Sigmoid colon (tissue), 7 donors: ENCODE results near the gene ZNF521. TPM values are rescaled to one million over a fixed set of nuclear protein-coding genes. Genes with fewer than 3 reads are reported as not detected.
A peak's percentile ranks its signal among the peaks of the same experiment; 100 is the strongest.

Experiments used
- DNase-seq: peaks from one replicate; pipeline ENCODE4 v3.0.0-alpha.2; 2019
- H3K27ac ChIP-seq, 4 donors: fragments of 200-600 bp; sonication (generic); one replicate each; pipeline ENCODE4 v1.5.1; 2016 to 2019; ENCODE audit warnings: mild to moderate bottlenecking in 1 of 4
- H3K27me3 ChIP-seq, 3 donors: fragments of 200-600 bp; sonication (generic); one replicate each; pipeline ENCODE4 v1.5.1; 2019; ENCODE audit warnings: mild to moderate bottlenecking in 1 of 3
- H3K36me3 ChIP-seq, 4 donors: fragments of 200-600 bp; sonication (generic); one replicate each; pipeline ENCODE4 v1.5.1; 2016 to 2019
- H3K4me1 ChIP-seq, 4 donors: fragments of 200-600 bp; sonication (generic); one replicate each; pipeline ENCODE4 v1.5.1; 2017 to 2019
- H3K4me3 ChIP-seq, 4 donors: fragments of 200-600 bp; sonication (generic); one replicate each; pipeline ENCODE4 v1.5.1; 2017 to 2019; ENCODE audit warnings: mild to moderate bottlenecking in 2 of 4, moderate library complexity in 1 of 4
- H3K9me3 ChIP-seq, 4 donors: fragments of 200-600 bp in 3 of 4; sonication (generic) in 3 of 4; one replicate each; pipeline versions ENCODE4 v1.5.1 to v1.6.1; 2013 to 2019
- CTCF ChIP-seq, 4 experiments: fragments of 450-650 bp in 3 of 4; fragments of 200-600 bp in 1 of 4; IDR thresholded peaks; one replicate each; pipeline ENCODE4 v1.5.1; 2016 to 2019; ENCODE audit warnings: antibody characterized with exemption in 4 of 4, mild to moderate bottlenecking in 3 of 4, moderate library complexity in 2 of 4
- EP300 ChIP-seq, 4 donors: sonication (generic); formaldehyde crosslinking; IDR thresholded peaks; one replicate each; pipeline ENCODE4 v1.6.1; 2017; ENCODE audit warnings: antibody characterized with exemption in 4 of 4
- POLR2A ChIP-seq, 2 donors: fragments of 450-650 bp; IDR thresholded peaks; one replicate each; pipeline ENCODE4 v1.6.1; 2016; ENCODE audit warnings: antibody characterized with exemption in 2 of 2, mild to moderate bottlenecking in 2 of 2, moderate library complexity in 2 of 2
- POLR2AphosphoS5 ChIP-seq, 4 donors: sonication (generic); formaldehyde crosslinking; IDR thresholded peaks; one replicate each; pipeline ENCODE4 v1.6.1; 2017; ENCODE audit warnings: antibody characterized with exemption in 4 of 4
- WGBS, 2 donors: extraction: QIAGEN DNeasy Blood & Tissue Kit; methylation state at CpG; one replicate each; pipeline ENCODE4 v1.1.7; 2013; 5-methylcytosine and 5-hydroxymethylcytosine counted together
- intact Hi-C: fragments of 100-400 bp; cut with DNase I; formaldehyde crosslinking; loops from one replicate; pipeline ENCODE4 v1.15.1; 2023
- polyA plus RNA-seq, 3 donors: library from polyadenylated mRNA; stranded (reverse); fragments of 200-250 nt; gene quantifications; one replicate each; pipeline ENCODE4 v1.2.3, GENCODE V29; 2013
- total RNA-seq, 4 donors: library from RNA; depleted of rRNA; stranded (reverse); fragments of >200 nt; gene quantifications; one replicate each; pipeline ENCODE4 v1.1.0, GENCODE V29; 2016
- donor health status: healthy with polysubstance abuse.
- donor health status: Bipolar disorder and iron deficiency.
- donor health status: healthy.

The ZNF521 gene
- total and polyA plus RNA-seq, 7 donors = 0.69 to 40.2 (median 12.0) TPM

- H3K27me3 ChIP-seq = no peaks in the 10 kb centered on the region
- no peak for DNase-seq
- TF ChIP-seq POLR2A (IDR thresholded peaks at IDR 0.05) (no peak), EP300 (IDR thresholded peaks at IDR 0.05) (no peak)
- H3K27ac ChIP-seq = no peak overlapping the region
- WGBS, 2 donors = 46 to 62% methylated on average over 1 of the region's 1 CpG
- no peaks in the 10 kb centered on the region for H3K9me3 ChIP-seq
- H3K36me3 ChIP-seq = no peaks in the 10 kb centered on the region
- H3K4me3 ChIP-seq = no peak overlapping the region
- intact Hi-C loops = no loop called here
- peaks cover 0 to 30% (median 23%) of the 10 kb centered on the region in 4 donors for H3K4me1 ChIP-seq
Observed at GRCh38 chr18:25329783-25330182, 22.2 kb downstream of the ZNF521 start.

GRCh38 chr18:25327584-25327983, 24.4 kb downstream of the ZNF521 start:
- H3K27me3 ChIP-seq = no peaks in the 10 kb centered on the region
- no peak overlapping the region for H3K4me3 ChIP-seq
- H3K9me3 ChIP-seq = no peaks in the 10 kb centered on the region
- no peak for TF ChIP-seq CTCF (IDR thresholded peaks at IDR 0.05)
- no peak for TF ChIP-seq POLR2A (IDR thresholded peaks at IDR 0.05)
- TF ChIP-seq POLR2AphosphoS5 (IDR thresholded peaks at IDR 0.05) = no peak
- no peak for TF ChIP-seq EP300 (IDR thresholded peaks at IDR 0.05)
- H3K27ac ChIP-seq = peak overlapping the region in 1 of 4 donors; percentile 23
- H3K36me3 ChIP-seq = no peaks in the 10 kb centered on the region
- 53 to 56% methylated on average over 9 of the region's 9 CpGs for WGBS, 2 donors
- DNase-seq = no peak
- intact Hi-C loops = loop anchor here (2.0 kb wide), 1 partner anchor 25 kb away; the partner anchor contains the start of gene ZNF521
- H3K4me1 ChIP-seq = peaks cover 0 to 30% (median 23%) of the 10 kb centered on the region in 4 donors

DNA sequence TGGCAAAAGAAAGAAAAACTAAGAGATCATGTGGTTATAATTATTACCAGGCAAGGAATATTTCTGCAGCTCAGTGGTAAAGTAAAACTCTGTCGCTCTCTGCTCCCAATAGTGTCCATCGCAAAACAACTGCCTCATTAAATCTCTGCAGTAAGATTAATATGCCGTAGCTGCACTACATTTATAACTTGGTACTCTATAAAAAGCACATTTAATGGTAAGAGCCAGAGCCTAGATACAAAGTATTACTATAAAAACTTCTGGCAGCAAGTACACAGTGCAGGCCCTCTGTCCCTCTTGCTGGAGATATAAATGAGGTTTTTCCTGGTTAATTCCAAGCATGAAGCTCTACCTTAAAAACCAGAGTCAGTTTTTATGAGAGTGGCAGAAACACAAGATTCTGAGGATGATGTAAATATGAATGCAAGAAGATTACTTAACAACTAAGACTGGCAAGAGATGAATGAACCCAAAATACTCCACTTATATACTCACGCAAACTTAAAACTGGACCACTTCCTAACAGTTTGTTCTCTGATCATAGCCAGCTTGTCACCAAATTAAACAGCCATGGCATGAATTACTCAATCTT, 25.5 kb downstream of the ZNF521 start:
- H3K36me3 ChIP-seq = no peaks in the 10 kb centered on the region
- peaks cover 0 to 30% (median 23%) of the 10 kb centered on the region in 4 donors for H3K4me1 ChIP-seq
- intact Hi-C loops = loop anchor here (2.0 kb wide), 1 partner anchor 26 kb away; the partner anchor contains the start of gene ZNF521
- peak overlapping the region in 3 of 4 donors; percentile 6 to 44 (median 34) for H3K27ac ChIP-seq
- DNase-seq = no peak
- TF ChIP-seq EP300 (IDR thresholded peaks at IDR 0.05) (no peak), POLR2AphosphoS5 (IDR thresholded peaks at IDR 0.05) (peak; percentile 5 to 65 (median 46)), CTCF (IDR thresholded peaks at IDR 0.05) (no peak)
- H3K4me3 ChIP-seq = no peak overlapping the region
- WGBS, 2 donors = 76 to 84% methylated on average over 4 of the region's 4 CpGs
- no peaks in the 10 kb centered on the region for H3K9me3 ChIP-seq
- H3K27me3 ChIP-seq = no peaks in the 10 kb centered on the region

- DNase-seq = no peak
- Histone ChIP-seq H3K27ac (no peak overlapping the region), H3K27me3 (no peaks in the 10 kb centered on the region), H3K36me3 (no peaks in the 10 kb centered on the region), H3K4me1 (peaks cover 0 to 32% (median 23%) of the 10 kb centered on the region in 4 donors), H3K9me3 (no peaks in the 10 kb centered on the region), H3K4me3 (no peak overlapping the region)
- no peak for TF ChIP-seq POLR2A (IDR thresholded peaks at IDR 0.05)
- WGBS, 2 donors = 86 to 87% methylated on average over 4 of the region's 4 CpGs
- intact Hi-C loops = no loop called here
Observed at GRCh38 chr18:25322806-25323205, 29.2 kb downstream of the ZNF521 start.

- Histone ChIP-seq H3K27ac (no peak overlapping the region), H3K4me1 (peaks cover 0 to 4% (median 0%) of the 10 kb centered on the region in 4 donors), H3K36me3 (no peaks in the 10 kb centered on the region), H3K4me3 (no peak overlapping the region), H3K9me3 (no peaks in the 10 kb centered on the region), H3K27me3 (no peaks in the 10 kb centered on the region)
- intact Hi-C loops = no loop called here
- no peak for DNase-seq
- TF ChIP-seq CTCF (IDR thresholded peaks at IDR 0.05) (no peak), POLR2AphosphoS5 (IDR thresholded peaks at IDR 0.05) (no peak), POLR2A (IDR thresholded peaks at IDR 0.05) (no peak), EP300 (IDR thresholded peaks at IDR 0.05) (no peak)
- 83 to 86% methylated on average over 9 of the region's 9 CpGs for WGBS, 2 donors
Observed at GRCh38 chr18:25316381-25317018, 35.5 kb downstream of the ZNF521 start.
